K562 (cell line): Measurements from ENCODE around the gene EPHB4. TPM values are rescaled to one million over a fixed set of nuclear protein-coding genes. Genes with fewer than 3 reads are reported as not detected.

Experiments
- ARID2 ChIP-seq: fragments of 450-650 bp; IDR thresholded peaks from 2 replicates; pipeline ENCODE4 v1.6.1; 2017; ENCODE audit warnings: antibody characterized with exemption, mild to moderate bottlenecking
- GATA2 ChIP-seq: sonication (generic); formaldehyde crosslinking; IDR thresholded peaks from 2 replicates; pipeline ENCODE4 v1.4.0; 2020; ENCODE audit warnings: mild to moderate bottlenecking, missing genetic modification reagents
- KAT7 ChIP-seq: sonication (generic); formaldehyde crosslinking; IDR thresholded peaks from 2 replicates; pipeline ENCODE4 v1.8.0; 2022; ENCODE audit warnings: missing genetic modification reagents, mild to moderate bottlenecking, borderline replicate concordance
- KDM5B ChIP-seq: fragments of 200-600 bp; sonication (generic); IDR thresholded peaks from 2 replicates; pipeline ENCODE4 v1.6.1; 2012; ENCODE audit warnings: low read depth, mild to moderate bottlenecking, moderate library complexity, low read length, control low read depth, inconsistent platforms; ENCODE audit not compliant: insufficient replicate concordance
- KLF16 ChIP-seq: IDR thresholded peaks from 2 replicates; pipeline ENCODE4 v1.6.1; 2016; ENCODE audit warnings: antibody characterized with exemption
- NR2C2 ChIP-seq, 2 experiments: fragments of 200-800 bp in 1 of 2; sonication (Bioruptor generic) in 1 of 2; sonication (generic) in 1 of 2; formaldehyde crosslinking in 1 of 2; IDR thresholded peaks; 2 replicates each; pipeline versions ENCODE4 v1.6.1 to v1.8.0; 2016 to 2022; ENCODE audit warnings: mild to moderate bottlenecking in 1 of 2, missing compliant biosample characterization in 1 of 2, missing genetic modification characterization in 1 of 2, missing genetic modification reagents in 1 of 2
- POLR2G ChIP-seq: fragments of 200-400 bp; formaldehyde crosslinking; IDR thresholded peaks from 2 replicates; pipeline ENCODE4 v1.6.1; 2017; ENCODE audit warnings: low read depth, mild to moderate bottlenecking, antibody characterized with exemption, low read length, moderate library complexity
- PTRF ChIP-seq: fragments of 450-650 bp; IDR thresholded peaks from 2 replicates; pipeline ENCODE4 v1.6.1; 2016; ENCODE audit warnings: mild to moderate bottlenecking, missing genetic modification characterization, missing compliant biosample characterization
- SAFB ChIP-seq: fragments of 200-400 bp; formaldehyde crosslinking; IDR thresholded peaks from 2 replicates; pipeline ENCODE4 v1.6.1; 2017; ENCODE audit warnings: low read depth, low read length, borderline replicate concordance
- ZNF23 ChIP-seq: fragments of 250-450 bp; sonication (Bioruptor Pico); IDR thresholded peaks from 2 replicates; pipeline ENCODE4 v1.4.0; 2020; ENCODE audit warnings: mild to moderate bottlenecking
- ZNF41 ChIP-seq: fragments of 250-450 bp; sonication (Bioruptor Pico); conservative IDR thresholded peaks from 2 replicates; pipeline ENCODE4 v1.4.0; 2020; ENCODE audit warnings: mild to moderate bottlenecking
- polyA plus RNA-seq, 8 experiments: library from polyadenylated mRNA; depleted of rRNA in 4 of 8; stranded (reverse) in 5 of 8; unstranded in 3 of 8; fragments of >200 nt; fragmentation: Nextera tagmentation in 2 of 8; fragmentation: Illumina TruSeq in 1 of 8; extraction: Ambion mirVana in 2 of 8; extraction: Trizol in 1 of 8; gene quantifications; 2 replicates each; pipeline versions ENCODE4 v1.2.1 to v1.2.3, GENCODE V29; 2011 to 2014; ENCODE audit warnings: inconsistent platforms in 1 of 8, missing spikeins in 1 of 8
- total RNA-seq, 7 experiments: library from RNA; depleted of rRNA in 6 of 7; stranded (reverse); fragments of >200 nt in 6 of 7; fragmentation: Illumina TruSeq in 2 of 7; extraction: Trizol in 2 of 7; gene quantifications; 2 replicates each; pipeline versions ENCODE4 v1.2.1 to v1.2.3, GENCODE V29; 2011 to 2021; ENCODE audit warnings: low replicate concordance in 1 of 7
- TF ChIP-seq, protein P1 (sequence below): sonication (generic); formaldehyde crosslinking; IDR thresholded peaks from 2 replicates; pipeline ENCODE4 v1.8.0; 2023; ENCODE audit warnings: missing genetic modification reagents, mild to moderate bottlenecking, borderline replicate concordance

EPHB4 gene
- total and polyA plus RNA-seq, 9 of the 15 experiments (the other 6 are each of a cell fraction or from before 2014, with no cell fraction given): 1.2 to 82.1 (median 37.9) TPM

DNA sequence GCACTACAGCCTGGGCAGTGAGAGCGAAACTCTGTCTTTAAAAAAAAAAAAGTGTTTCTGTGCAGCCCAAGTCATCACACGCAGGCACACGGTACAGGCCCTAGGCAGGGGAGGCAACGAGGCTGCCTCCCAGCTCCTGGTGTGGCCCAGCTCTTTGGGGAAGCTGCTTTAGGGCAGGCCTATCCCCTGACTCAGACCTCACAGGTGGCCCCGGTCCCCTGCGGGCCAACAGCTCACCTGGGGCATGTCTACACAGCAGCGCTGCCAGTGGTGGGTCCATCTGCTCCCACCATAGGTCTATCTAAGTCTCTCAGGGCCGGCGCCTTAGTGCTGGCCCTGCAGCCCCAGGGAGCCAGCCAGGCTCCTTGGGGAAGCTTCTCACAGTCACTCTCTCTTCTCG, 62.5 kb downstream of the EPHB4 start (continued):
- no peak for TF ChIP-seq KDM5B
- no peak for TF ChIP-seq ZNF23
- TF ChIP-seq PTRF (tag): no peak
- no peak for TF ChIP-seq ARID2
- TF ChIP-seq KAT7 (CRISPR knock-in tag): no peak
- no peak for TF ChIP-seq GATA2 (CRISPR knock-in tag)
- no peak for TF ChIP-seq POLR2G
- TF ChIP-seq ZNF41 (CRISPR knock-in tag): no peak
- no peak for TF ChIP-seq KLF16
- no peak for TF ChIP-seq NR2C2 (CRISPR knock-in tag; IDR thresholded peaks at IDR 0.05)
- no peak for TF ChIP-seq NR2C2 (tag; IDR thresholded peaks at IDR 0.05)
- TF ChIP-seq, protein P1, sequence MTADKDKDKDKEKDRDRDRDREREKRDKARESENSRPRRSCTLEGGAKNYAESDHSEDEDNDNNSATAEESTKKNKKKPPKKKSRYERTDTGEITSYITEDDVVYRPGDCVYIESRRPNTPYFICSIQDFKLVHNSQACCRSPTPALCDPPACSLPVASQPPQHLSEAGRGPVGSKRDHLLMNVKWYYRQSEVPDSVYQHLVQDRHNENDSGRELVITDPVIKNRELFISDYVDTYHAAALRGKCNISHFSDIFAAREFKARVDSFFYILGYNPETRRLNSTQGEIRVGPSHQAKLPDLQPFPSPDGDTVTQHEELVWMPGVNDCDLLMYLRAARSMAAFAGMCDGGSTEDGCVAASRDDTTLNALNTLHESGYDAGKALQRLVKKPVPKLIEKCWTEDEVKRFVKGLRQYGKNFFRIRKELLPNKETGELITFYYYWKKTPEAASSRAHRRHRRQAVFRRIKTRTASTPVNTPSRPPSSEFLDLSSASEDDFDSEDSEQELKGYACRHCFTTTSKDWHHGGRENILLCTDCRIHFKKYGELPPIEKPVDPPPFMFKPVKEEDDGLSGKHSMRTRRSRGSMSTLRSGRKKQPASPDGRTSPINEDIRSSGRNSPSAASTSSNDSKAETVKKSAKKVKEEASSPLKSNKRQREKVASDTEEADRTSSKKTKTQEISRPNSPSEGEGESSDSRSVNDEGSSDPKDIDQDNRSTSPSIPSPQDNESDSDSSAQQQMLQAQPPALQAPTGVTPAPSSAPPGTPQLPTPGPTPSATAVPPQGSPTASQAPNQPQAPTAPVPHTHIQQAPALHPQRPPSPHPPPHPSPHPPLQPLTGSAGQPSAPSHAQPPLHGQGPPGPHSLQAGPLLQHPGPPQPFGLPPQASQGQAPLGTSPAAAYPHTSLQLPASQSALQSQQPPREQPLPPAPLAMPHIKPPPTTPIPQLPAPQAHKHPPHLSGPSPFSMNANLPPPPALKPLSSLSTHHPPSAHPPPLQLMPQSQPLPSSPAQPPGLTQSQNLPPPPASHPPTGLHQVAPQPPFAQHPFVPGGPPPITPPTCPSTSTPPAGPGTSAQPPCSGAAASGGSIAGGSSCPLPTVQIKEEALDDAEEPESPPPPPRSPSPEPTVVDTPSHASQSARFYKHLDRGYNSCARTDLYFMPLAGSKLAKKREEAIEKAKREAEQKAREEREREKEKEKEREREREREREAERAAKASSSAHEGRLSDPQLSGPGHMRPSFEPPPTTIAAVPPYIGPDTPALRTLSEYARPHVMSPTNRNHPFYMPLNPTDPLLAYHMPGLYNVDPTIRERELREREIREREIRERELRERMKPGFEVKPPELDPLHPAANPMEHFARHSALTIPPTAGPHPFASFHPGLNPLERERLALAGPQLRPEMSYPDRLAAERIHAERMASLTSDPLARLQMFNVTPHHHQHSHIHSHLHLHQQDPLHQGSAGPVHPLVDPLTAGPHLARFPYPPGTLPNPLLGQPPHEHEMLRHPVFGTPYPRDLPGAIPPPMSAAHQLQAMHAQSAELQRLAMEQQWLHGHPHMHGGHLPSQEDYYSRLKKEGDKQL (CRISPR knock-in tag): no peak
- TF ChIP-seq SAFB: no peak
